ENCODE results near the gene IGF2.

Gene IGF2

GRCh38 chr11:2143799-2144543, 4.8 kb upstream of the IGF2 start (continued):
- no peak for TF ChIP-seq INSM2 (tag by site-specific recombination; IDR thresholded peaks at IDR 0.05)
- no peak for TF ChIP-seq BCL11A (tag by site-specific recombination; IDR thresholded peaks at IDR 0.05; ENCODE audit: low read depth)
- TF ChIP-seq ZNF747 (tag by site-specific recombination; IDR thresholded peaks at IDR 0.05) = no peak
- no peak for TF ChIP-seq SCRT1 (tag by site-specific recombination; IDR thresholded peaks at IDR 0.05; ENCODE audit: borderline replicate concordance)
- TF ChIP-seq ZBTB20 (tag by site-specific recombination; IDR thresholded peaks at IDR 0.05) = peak; percentile 91
- no peak for TF ChIP-seq ZNF37A (tag by site-specific recombination; IDR thresholded peaks at IDR 0.05)
- TF ChIP-seq, protein P1, sequence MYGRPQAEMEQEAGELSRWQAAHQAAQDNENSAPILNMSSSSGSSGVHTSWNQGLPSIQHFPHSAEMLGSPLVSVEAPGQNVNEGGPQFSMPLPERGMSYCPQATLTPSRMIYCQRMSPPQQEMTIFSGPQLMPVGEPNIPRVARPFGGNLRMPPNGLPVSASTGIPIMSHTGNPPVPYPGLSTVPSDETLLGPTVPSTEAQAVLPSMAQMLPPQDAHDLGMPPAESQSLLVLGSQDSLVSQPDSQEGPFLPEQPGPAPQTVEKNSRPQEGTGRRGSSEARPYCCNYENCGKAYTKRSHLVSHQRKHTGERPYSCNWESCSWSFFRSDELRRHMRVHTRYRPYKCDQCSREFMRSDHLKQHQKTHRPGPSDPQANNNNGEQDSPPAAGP (tag by site-specific recombination; IDR thresholded peaks at IDR 0.05) = no peak
- TF ChIP-seq ZNF596 (tag by site-specific recombination; IDR thresholded peaks at IDR 0.05) = no peak
- no peak for TF ChIP-seq IKZF3 (tag by site-specific recombination; IDR thresholded peaks at IDR 0.05)
- no peak for TF ChIP-seq ZNF777 (tag by site-specific recombination; IDR thresholded peaks at IDR 0.05; ENCODE audit: borderline replicate concordance)
- TF ChIP-seq ZNF585B (tag by site-specific recombination; IDR thresholded peaks at IDR 0.05) = no peak
- no peak for TF ChIP-seq BCL6B (tag by site-specific recombination; IDR thresholded peaks at IDR 0.05)
- TF ChIP-seq ZIC2 (tag by site-specific recombination; IDR thresholded peaks at IDR 0.05) = no peak
- no peak for TF ChIP-seq FEZF1 (tag by site-specific recombination; IDR thresholded peaks at IDR 0.05)
- no peak for TF ChIP-seq ZNF792 (tag by site-specific recombination; IDR thresholded peaks at IDR 0.05)
- no peak for TF ChIP-seq ZNF473 (tag by site-specific recombination; IDR thresholded peaks at IDR 0.05)
- TF ChIP-seq ZFHX2 (tag by site-specific recombination; conservative IDR thresholded peaks at IDR 0.05) = peak; percentile 39
- no peak for TF ChIP-seq ZNF157 (tag by site-specific recombination; IDR thresholded peaks at IDR 0.05)
- TF ChIP-seq, protein P2, sequence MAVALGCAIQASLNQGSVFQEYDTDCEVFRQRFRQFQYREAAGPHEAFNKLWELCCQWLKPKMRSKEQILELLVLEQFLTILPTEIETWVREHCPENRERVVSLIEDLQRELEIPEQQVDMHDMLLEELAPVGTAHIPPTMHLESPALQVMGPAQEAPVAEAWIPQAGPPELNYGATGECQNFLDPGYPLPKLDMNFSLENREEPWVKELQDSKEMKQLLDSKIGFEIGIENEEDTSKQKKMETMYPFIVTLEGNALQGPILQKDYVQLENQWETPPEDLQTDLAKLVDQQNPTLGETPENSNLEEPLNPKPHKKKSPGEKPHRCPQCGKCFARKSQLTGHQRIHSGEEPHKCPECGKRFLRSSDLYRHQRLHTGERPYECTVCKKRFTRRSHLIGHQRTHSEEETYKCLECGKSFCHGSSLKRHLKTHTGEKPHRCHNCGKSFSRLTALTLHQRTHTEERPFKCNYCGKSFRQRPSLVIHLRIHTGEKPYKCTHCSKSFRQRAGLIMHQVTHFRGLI (tag by site-specific recombination; IDR thresholded peaks at IDR 0.05) = no peak
- TF ChIP-seq, protein P3, sequence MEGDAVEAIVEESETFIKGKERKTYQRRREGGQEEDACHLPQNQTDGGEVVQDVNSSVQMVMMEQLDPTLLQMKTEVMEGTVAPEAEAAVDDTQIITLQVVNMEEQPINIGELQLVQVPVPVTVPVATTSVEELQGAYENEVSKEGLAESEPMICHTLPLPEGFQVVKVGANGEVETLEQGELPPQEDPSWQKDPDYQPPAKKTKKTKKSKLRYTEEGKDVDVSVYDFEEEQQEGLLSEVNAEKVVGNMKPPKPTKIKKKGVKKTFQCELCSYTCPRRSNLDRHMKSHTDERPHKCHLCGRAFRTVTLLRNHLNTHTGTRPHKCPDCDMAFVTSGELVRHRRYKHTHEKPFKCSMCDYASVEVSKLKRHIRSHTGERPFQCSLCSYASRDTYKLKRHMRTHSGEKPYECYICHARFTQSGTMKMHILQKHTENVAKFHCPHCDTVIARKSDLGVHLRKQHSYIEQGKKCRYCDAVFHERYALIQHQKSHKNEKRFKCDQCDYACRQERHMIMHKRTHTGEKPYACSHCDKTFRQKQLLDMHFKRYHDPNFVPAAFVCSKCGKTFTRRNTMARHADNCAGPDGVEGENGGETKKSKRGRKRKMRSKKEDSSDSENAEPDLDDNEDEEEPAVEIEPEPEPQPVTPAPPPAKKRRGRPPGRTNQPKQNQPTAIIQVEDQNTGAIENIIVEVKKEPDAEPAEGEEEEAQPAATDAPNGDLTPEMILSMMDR (tag by site-specific recombination; IDR thresholded peaks at IDR 0.05) = 0 out of 2 replicates have a peak, but pooled peaks have one; percentile 42
- TF ChIP-seq, protein P4, sequence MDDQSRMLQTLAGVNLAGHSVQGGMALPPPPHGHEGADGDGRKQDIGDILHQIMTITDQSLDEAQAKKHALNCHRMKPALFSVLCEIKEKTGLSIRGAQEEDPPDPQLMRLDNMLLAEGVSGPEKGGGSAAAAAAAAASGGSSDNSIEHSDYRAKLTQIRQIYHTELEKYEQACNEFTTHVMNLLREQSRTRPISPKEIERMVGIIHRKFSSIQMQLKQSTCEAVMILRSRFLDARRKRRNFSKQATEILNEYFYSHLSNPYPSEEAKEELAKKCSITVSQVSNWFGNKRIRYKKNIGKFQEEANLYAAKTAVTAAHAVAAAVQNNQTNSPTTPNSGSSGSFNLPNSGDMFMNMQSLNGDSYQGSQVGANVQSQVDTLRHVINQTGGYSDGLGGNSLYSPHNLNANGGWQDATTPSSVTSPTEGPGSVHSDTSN (CRISPR knock-in tag; IDR thresholded peaks at IDR 0.05) = no peak
- no peak for TF ChIP-seq HOXC10 (CRISPR knock-in tag; IDR thresholded peaks at IDR 0.05)
- no peak for TF ChIP-seq ZNF155 (tag by site-specific recombination; IDR thresholded peaks at IDR 0.05)
- no peak for TF ChIP-seq ZNF660 (tag by site-specific recombination; IDR thresholded peaks at IDR 0.05)
- TF ChIP-seq ZNF776 (tag by site-specific recombination; IDR thresholded peaks at IDR 0.05; ENCODE audit: borderline replicate concordance) = no peak
- TF ChIP-seq ZNF558 (tag by site-specific recombination; IDR thresholded peaks at IDR 0.05) = no peak
- TF ChIP-seq, protein P5, sequence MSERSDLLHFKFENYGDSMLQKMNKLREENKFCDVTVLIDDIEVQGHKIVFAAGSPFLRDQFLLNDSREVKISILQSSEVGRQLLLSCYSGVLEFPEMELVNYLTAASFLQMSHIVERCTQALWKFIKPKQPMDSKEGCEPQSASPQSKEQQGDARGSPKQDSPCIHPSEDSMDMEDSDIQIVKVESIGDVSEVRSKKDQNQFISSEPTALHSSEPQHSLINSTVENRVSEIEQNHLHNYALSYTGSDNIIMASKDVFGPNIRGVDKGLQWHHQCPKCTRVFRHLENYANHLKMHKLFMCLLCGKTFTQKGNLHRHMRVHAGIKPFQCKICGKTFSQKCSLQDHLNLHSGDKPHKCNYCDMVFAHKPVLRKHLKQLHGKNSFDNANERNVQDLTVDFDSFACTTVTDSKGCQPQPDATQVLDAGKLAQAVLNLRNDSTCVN (tag by site-specific recombination; optimal IDR thresholded peaks at IDR 0.05) = peak; percentile 35
- no peak for TF ChIP-seq ZNF302 (tag by site-specific recombination; IDR thresholded peaks at IDR 0.05; ENCODE audit: low read depth)
- TF ChIP-seq ZBTB6 (tag by site-specific recombination; IDR thresholded peaks at IDR 0.05) = no peak
- no peak for TF ChIP-seq ZNF10 (tag by site-specific recombination; IDR thresholded peaks at IDR 0.05)

All from HEK293 (cell line).